Stimulated activated memory B cell treated with anti-CD40 and anti-IgM and Interleukin-4, amounts not matched to agents 10 μg/mL and 1 μg/mL and 100 μg/mL, for 72 hours (primary cell): ENCODE results near the gene GSN.
A peak's percentile ranks its signal among the peaks of the same experiment; 100 is the strongest.
"Not testable (repeated sequence)": the region's sequence is repeated elsewhere in the genome, so short reads cannot be mapped to it uniquely, and the experiment has no call there.

Experiments
- ATAC-seq: fragments of 150-1000 bp; cut with Tn5 transposase; 2 replicates; pipeline ENCODE4 v1.10.0; 2021
- H3K27ac Mint-ChIP-seq: one replicate; pipeline ENCODE4 v1.8.0; 2022; ENCODE audit warnings: mild to moderate bottlenecking, mixed read lengths
- H3K27me3 Mint-ChIP-seq: one replicate; pipeline ENCODE4 v1.8.0; 2022; ENCODE audit warnings: mixed read lengths
- H3K36me3 Mint-ChIP-seq: one replicate; pipeline ENCODE4 v1.8.0; 2022; ENCODE audit warnings: mixed read lengths
- H3K4me1 Mint-ChIP-seq: one replicate; pipeline ENCODE4 v1.8.0; 2022; ENCODE audit warnings: mixed read lengths
- H3K4me3 Mint-ChIP-seq: one replicate; pipeline ENCODE4 v1.8.0; 2022; ENCODE audit warnings: mild to moderate bottlenecking, moderate library complexity, mixed read lengths
- H3K9me3 Mint-ChIP-seq: one replicate; pipeline ENCODE4 v1.8.0; 2022; ENCODE audit warnings: mixed read lengths

The GSN gene

DNA sequence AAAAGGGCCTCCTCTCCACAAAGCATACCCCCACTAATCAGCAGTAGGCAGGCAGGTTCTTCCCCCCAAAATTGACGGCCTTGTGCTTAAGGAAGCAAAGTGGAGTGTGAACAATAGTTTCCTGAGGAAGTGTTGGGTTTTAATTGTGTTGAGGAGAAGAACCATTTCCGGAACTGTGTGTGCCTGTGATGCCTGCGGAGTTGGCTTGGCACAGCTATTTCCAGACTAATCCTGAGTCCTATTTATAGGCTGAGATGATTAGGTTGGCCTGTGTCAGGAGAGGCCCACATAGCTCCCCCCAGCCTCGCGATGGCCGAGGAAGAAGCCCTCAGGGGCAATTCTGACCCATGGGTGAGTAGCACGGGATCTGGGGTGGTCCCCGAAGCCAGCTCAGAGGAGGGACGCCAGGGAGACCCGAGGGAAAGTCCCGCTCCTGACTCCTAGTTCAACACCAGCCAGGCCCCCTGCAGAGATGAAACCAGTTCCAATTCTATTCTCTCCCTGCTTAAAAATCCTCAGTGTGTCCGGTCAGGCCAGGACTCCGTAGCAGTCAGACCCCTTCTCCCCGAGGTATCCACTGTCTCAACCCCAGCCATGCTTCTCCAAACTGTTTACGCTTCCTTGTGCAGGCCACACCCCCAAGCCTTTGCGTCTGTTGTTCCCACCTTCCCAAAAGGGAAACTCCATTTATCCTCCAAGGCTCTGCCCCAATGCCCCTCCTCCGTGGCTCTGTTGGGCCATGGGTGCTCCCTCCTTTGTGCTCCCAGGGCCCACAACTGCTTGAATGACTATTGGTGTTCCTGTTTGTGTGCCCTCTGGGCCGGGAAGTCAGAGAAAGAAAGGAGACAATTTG, 18.1 kb downstream of the GSN start:
- Mint-ChIP-seq H3K4me3 (no peak overlapping the region), H3K9me3 (no peaks in the 10 kb centered on the region), H3K36me3 (peaks cover 27% of the 10 kb centered on the region), H3K27ac (no peak overlapping the region), H3K27me3 (no peaks in the 10 kb centered on the region), H3K4me1 (peaks cover 37% of the 10 kb centered on the region)
- ATAC-seq = no peak

DNA sequence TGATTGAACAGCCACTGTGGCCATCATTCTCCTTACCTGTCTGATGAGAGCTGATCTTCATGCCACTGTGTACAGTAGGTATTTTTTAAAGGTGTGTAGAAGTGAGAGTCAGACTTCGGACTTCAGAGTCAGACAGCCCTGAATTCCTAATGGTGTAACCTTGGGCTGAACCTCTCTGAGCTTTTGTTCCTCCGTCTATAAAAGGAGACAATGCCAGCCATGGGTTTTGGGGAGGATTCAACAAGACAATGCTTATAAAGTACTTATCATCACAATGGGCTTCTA, 18.7 kb downstream of the GSN start:
- peaks cover 32% of the 10 kb centered on the region for H3K4me1 Mint-ChIP-seq
- peaks cover 23% of the 10 kb centered on the region for H3K36me3 Mint-ChIP-seq
- H3K27ac Mint-ChIP-seq = no peak overlapping the region
- no peaks in the 10 kb centered on the region for H3K9me3 Mint-ChIP-seq
- no peak overlapping the region for H3K4me3 Mint-ChIP-seq
- H3K27me3 Mint-ChIP-seq = no peaks in the 10 kb centered on the region
- ATAC-seq = no peak

GRCh38 chr9:121286973-121287741, 19.2 kb downstream of the GSN start:
- Mint-ChIP-seq H3K27me3 (no peaks in the 10 kb centered on the region), H3K9me3 (no peaks in the 10 kb centered on the region), H3K4me3 (no peak overlapping the region), H3K27ac (no peak overlapping the region), H3K36me3 (peaks cover 19% of the 10 kb centered on the region), H3K4me1 (peaks cover 27% of the 10 kb centered on the region)
- no peak for ATAC-seq

DNA sequence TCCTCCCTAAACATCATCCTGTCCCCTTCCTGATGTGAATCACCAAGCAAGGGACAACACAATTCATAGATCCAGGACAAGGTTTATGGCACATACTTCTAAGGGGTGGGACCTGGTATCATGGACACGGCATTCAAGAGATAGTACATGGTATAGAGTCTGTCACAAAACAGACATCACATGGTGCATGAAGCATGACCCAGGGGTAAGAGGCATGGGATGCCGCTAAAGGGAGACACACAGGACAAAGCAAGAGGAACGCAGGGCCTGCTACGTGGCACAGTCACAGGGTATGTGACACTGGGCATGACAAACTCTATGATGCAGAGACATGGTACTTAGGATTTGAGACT, 20.7 kb downstream of the GSN start:
- H3K27me3 Mint-ChIP-seq = no peaks in the 10 kb centered on the region
- H3K36me3 Mint-ChIP-seq = peaks cover 17% of the 10 kb centered on the region
- H3K4me1 Mint-ChIP-seq = peaks cover 16% of the 10 kb centered on the region
- no peaks in the 10 kb centered on the region for H3K9me3 Mint-ChIP-seq
- no peak overlapping the region for H3K4me3 Mint-ChIP-seq
- H3K27ac Mint-ChIP-seq = no peak overlapping the region
- no peak for ATAC-seq

DNA sequence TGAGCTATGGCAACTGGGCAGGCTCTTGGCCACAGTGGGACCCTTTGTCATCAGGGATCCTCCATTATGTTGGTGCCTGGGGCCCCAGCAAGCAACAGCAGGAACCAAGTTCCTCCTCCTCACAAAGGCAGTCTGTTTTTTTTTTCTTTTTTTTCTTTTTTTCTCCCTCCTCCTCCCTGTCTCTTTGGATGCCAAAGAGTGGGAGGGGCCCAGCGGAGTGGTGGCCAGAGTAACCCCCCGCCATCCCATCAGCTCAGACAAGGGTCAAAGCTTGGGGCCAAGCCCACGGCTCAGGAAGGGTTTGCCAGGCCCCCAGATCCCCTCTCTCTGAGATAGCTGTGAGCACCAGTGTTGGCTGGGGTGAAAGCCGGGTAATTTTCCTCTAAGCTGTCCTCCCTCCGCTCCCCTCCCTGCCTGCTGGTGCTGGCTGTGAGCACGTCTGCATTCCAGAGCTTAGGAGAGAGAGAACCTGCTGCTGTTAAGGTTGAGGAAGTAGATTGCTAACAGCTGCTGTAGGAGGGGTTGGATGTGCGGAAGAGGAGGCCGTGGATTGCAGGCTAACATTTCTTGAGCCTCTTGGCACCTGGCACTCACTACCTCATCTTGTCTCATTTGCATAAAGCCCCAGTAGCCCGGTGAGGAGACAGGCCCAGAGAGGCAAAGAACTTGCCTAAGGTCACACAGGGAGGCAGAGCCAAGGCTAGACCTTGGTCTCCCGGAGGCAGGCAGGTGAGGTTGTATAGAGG, 21.2 kb downstream of the GSN start:
- H3K27me3 Mint-ChIP-seq = no peaks in the 10 kb centered on the region
- no peak overlapping the region for H3K4me3 Mint-ChIP-seq
- H3K27ac Mint-ChIP-seq = no peak overlapping the region
- peaks cover 12% of the 10 kb centered on the region for H3K36me3 Mint-ChIP-seq
- H3K4me1 Mint-ChIP-seq = peaks cover 11% of the 10 kb centered on the region
- ATAC-seq = no peak
- H3K9me3 Mint-ChIP-seq = no peaks in the 10 kb centered on the region

GRCh38 chr9:121289772-121290370, 21.9 kb downstream of the GSN start:
- Mint-ChIP-seq H3K4me3 (no peak overlapping the region), H3K9me3 (no peaks in the 10 kb centered on the region), H3K4me1 (peaks cover 6% of the 10 kb centered on the region), H3K27me3 (no peaks in the 10 kb centered on the region), H3K36me3 (peaks cover 6% of the 10 kb centered on the region), H3K27ac (no peak overlapping the region)
- ATAC-seq = no peak

- H3K4me1 Mint-ChIP-seq, H3K27me3 Mint-ChIP-seq, H3K27ac Mint-ChIP-seq, H3K4me3 Mint-ChIP-seq, H3K36me3 Mint-ChIP-seq, ATAC-seq, H3K9me3 Mint-ChIP-seq: not testable (repeated sequence)
Observed at GRCh38 chr9:121291536-121291935, 23.6 kb downstream of the GSN start.

GRCh38 chr9:121292051-121292450, 24.1 kb downstream of the GSN start:
- Mint-ChIP-seq H3K27me3 (no peaks in the 10 kb centered on the region), H3K4me1 (peaks cover under 1% of the 10 kb centered on the region), H3K27ac (no peak overlapping the region), H3K4me3 (no peak overlapping the region), H3K36me3 (no peaks in the 10 kb centered on the region), H3K9me3 (no peaks in the 10 kb centered on the region)
- ATAC-seq = no peak

DNA sequence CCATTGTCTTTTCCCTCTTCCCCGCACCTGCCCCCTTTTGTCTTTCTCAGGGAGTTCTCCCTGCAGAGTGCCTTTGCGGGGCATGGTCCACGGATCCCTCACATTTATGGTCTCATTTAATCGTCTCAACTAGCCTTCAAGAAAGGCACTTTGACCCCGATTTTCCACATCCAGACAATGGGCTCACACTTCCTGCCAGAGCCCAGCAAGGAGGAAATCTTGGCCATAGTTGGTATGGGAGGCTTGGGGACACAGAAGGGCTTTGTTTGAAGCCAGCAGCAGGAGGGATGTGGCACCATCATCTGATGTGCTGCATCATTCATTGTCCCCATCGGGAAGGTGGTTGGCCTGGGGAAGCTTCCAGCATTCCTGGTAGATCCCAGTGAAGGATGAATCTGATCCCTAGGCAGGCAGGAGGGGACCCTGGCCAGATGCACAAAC, 24.9 kb downstream of the GSN start:
- Mint-ChIP-seq H3K27me3 (no peaks in the 10 kb centered on the region), H3K36me3 (no peaks in the 10 kb centered on the region), H3K4me3 (no peak overlapping the region), H3K27ac (no peak overlapping the region), H3K4me1 (peaks cover 8% of the 10 kb centered on the region), H3K9me3 (no peaks in the 10 kb centered on the region)
- no peak for ATAC-seq

DNA sequence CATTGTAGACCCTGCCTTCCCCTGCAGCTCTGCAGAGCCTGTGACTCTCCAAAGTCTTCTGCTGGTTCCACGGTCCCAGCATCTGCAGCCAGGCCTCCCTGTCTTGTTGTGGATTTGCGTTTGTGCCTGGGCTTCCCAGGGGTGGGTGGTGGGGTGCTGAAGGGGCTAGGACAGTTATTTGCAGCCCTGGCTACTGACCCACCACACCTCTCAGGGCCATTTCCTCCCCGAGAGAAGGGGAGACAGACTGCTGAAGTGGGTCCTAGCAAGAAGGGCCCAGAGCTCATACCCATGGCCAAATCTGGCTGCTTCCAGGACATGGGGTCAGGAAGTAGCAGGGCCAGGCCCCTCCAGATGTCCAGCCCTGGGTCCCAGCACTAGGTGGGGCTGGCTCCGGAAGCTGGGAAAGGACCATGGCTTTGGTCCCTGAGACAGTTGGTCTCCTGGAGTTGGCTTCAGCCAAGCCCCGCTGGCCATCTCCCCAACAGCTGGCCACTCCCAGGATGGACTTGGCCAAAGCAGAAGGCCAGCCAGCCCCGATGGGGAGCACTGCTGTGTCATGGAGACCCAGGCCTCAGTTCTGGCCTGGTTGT, 26.3 kb downstream of the GSN start:
- Mint-ChIP-seq H3K9me3 (no peaks in the 10 kb centered on the region), H3K4me3 (no peak overlapping the region), H3K4me1 (peaks cover 22% of the 10 kb centered on the region), H3K36me3 (no peaks in the 10 kb centered on the region), H3K27me3 (no peaks in the 10 kb centered on the region), H3K27ac (no peak overlapping the region)
- no peak for ATAC-seq

DNA sequence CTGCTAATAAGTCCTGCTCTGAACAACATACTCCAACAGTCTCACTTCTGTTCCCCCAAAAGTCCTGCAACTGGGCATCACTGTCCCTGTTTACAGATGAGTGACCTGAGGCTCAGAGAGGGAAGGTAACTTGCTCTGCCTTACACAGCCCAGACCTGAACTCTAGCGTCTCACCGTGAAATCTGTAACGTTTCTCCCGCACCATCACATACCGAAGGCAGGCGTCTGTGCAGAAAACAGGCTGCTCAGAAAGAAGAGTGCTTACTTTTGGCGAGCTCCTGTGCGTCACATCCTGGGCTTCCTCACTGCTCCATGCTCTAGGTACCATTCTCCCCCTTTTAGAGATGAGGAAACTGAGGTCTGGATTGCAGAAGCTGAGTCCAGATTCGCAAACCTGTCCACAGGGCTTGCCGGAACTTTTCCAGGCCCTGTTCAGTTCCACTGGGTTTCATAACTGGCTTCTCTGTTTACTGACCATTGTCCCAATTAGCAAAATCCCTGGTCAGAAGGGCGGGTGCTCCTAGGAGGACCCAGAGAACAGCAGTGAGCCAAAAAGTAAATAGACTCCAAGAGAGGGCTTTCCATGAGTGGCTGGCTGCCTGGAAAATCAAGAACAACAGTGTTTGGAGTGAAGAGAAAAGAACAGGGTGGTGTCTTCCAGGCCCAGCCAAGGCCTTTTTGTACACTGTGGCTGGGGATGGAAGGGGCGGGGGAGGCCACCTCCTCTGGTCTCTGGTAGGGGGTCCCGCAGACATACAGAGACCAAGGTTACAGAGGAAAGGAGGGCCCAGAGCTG, 27.1 kb downstream of the GSN start:
- Mint-ChIP-seq H3K4me1 (peaks cover 25% of the 10 kb centered on the region), H3K36me3 (no peaks in the 10 kb centered on the region), H3K9me3 (no peaks in the 10 kb centered on the region), H3K27me3 (no peaks in the 10 kb centered on the region), H3K4me3 (no peak overlapping the region), H3K27ac (peak overlapping the region; percentile 33)
- no peak for ATAC-seq

DNA sequence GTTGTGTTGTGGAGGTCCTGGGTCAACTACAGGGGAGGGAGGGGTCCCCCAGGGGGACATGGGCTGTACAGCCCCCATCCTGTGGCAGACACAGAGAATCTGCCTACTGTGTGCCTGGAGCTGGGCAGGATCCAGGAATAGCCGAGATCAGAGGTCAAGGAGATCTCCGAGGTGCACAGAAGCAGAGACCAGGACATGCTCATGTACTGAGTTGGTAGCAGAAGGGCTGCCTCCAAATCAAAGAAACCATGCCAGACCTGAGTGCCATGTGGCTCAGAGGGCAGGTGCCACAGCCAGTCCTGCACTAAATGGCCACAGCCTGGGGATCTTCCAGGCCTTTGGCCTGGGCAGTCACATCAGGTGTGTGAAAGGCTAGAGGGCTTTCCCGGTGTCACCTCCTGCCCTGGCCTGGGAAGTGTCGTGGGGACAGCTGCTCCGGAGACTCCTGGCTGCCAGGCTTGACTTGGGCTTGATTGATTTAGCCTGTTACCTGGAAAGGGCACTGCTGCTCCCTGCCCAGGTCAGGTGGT, 27.8 kb downstream of the GSN start:
- H3K27me3 Mint-ChIP-seq = no peaks in the 10 kb centered on the region
- H3K4me3 Mint-ChIP-seq = no peak overlapping the region
- no peaks in the 10 kb centered on the region for H3K36me3 Mint-ChIP-seq
- H3K4me1 Mint-ChIP-seq = peaks cover 32% of the 10 kb centered on the region
- peak overlapping the region; percentile 33 for H3K27ac Mint-ChIP-seq
- ATAC-seq = no peak
- no peaks in the 10 kb centered on the region for H3K9me3 Mint-ChIP-seq

GRCh38 chr9:121296213-121297127, 28.5 kb downstream of the GSN start:
- Mint-ChIP-seq H3K4me1 (peaks cover 33% of the 10 kb centered on the region), H3K4me3 (no peak overlapping the region), H3K9me3 (no peaks in the 10 kb centered on the region), H3K36me3 (no peaks in the 10 kb centered on the region), H3K27ac (peak overlapping the region; percentile 76), H3K27me3 (no peaks in the 10 kb centered on the region)
- ATAC-seq = no peak
